IPS-NIHi11 (cell line): Measurements from ENCODE around the gene OR4C13.
"Not testable (repeated sequence)": the region's sequence is repeated elsewhere in the genome, so short reads cannot be mapped to it uniquely, and the experiment has no call there.

Source experiments
- DNase-seq: peaks from one replicate; pipeline ENCODE4 v3.0.0; 2012; ENCODE audit warnings: mixed read lengths, low spot score

The OR4C13 gene

GRCh38 chr11:49952091-49952490, at the start of gene OR4C13:
TSS of gene OR4C13 (plus strand) at chr11:49952391. CDS start at chr11:49952423, 32 bp downstream.
- no peak for DNase-seq

- DNase-seq = not testable (repeated sequence)
Observed at GRCh38 chr11:49911516-49911915, 40.7 kb upstream of the OR4C13 start.

GRCh38 chr11:49948701-49949100, 3.5 kb upstream of the OR4C13 start:
- not testable (repeated sequence) for DNase-seq

- not testable (repeated sequence) for DNase-seq
Observed at GRCh38 chr11:49973439-49973838, 21.2 kb downstream of the OR4C13 start.

GRCh38 chr11:49982435-49982834, 30.2 kb downstream of the OR4C13 start, which contains the start of gene OR4C12:
TSS of gene OR4C12 (minus strand) at chr11:49982535. CDS start at chr11:49982501, 34 bp downstream.
- DNase-seq = not testable (repeated sequence)

- peak; percentile 4 for DNase-seq
Observed at GRCh38 chr11:49995565-49995964, 43.4 kb downstream of the OR4C13 start.
